HepG2 (cell line): Measurements from ENCODE around the gene ATG4B. TPM values are rescaled to one million over a fixed set of nuclear protein-coding genes. Genes with fewer than 3 reads are reported as not detected.

Experiments used
- ATM ChIP-seq: fragments of 450-650 bp; IDR thresholded peaks from 2 replicates; pipeline ENCODE4 v1.7.1; 2017; ENCODE audit warnings: mild to moderate bottlenecking, borderline replicate concordance
- BCLAF1 ChIP-seq: fragments of 450-650 bp; IDR thresholded peaks from 2 replicates; pipeline ENCODE4 v1.6.1; 2017; ENCODE audit warnings: mild to moderate bottlenecking
- CENPT ChIP-seq: sonication (generic); formaldehyde crosslinking; IDR thresholded peaks from 2 replicates; pipeline ENCODE4 v1.8.0; 2022; ENCODE audit warnings: low read depth, mild to moderate bottlenecking, moderate library complexity, missing genetic modification reagents
- CSRNP2 ChIP-seq: sonication (generic); formaldehyde crosslinking; conservative IDR thresholded peaks from 2 replicates; pipeline ENCODE4 v1.8.0; 2022; ENCODE audit warnings: low read depth, missing genetic modification reagents
- KAT7 ChIP-seq: IDR thresholded peaks from 2 replicates; pipeline ENCODE4 v1.6.1; 2018; ENCODE audit warnings: borderline replicate concordance, missing compliant biosample characterization
- NFAT5 ChIP-seq: sonication (generic); formaldehyde crosslinking; IDR thresholded peaks from 2 replicates; pipeline ENCODE4 v1.4.0; 2020; ENCODE audit warnings: missing genetic modification reagents
- PAX8 ChIP-seq: sonication (generic); formaldehyde crosslinking; IDR thresholded peaks from 2 replicates; pipeline ENCODE4 v1.8.0; 2022; ENCODE audit warnings: mild to moderate bottlenecking, missing genetic modification reagents, borderline replicate concordance
- ZFYVE20 ChIP-seq: sonication (generic); formaldehyde crosslinking; IDR thresholded peaks from 2 replicates; pipeline ENCODE4 v1.8.0; 2023; ENCODE audit warnings: low read depth, mild to moderate bottlenecking, moderate library complexity, missing genetic modification reagents, borderline replicate concordance
- ZNF609 ChIP-seq: sonication (generic); formaldehyde crosslinking; IDR thresholded peaks from 2 replicates; pipeline ENCODE4 v1.4.0; 2020; ENCODE audit warnings: mild to moderate bottlenecking, missing genetic modification reagents, borderline replicate concordance
- ZNF775 ChIP-seq: sonication (generic); formaldehyde crosslinking; IDR thresholded peaks from 2 replicates; pipeline ENCODE4 v1.4.0; 2020; ENCODE audit warnings: missing genetic modification reagents, mild to moderate bottlenecking, moderate library complexity, borderline replicate concordance
- ZNF792 ChIP-seq: IDR thresholded peaks from 2 replicates; pipeline ENCODE4 v1.6.1; 2016
- polyA plus RNA-seq, 8 experiments: library from polyadenylated mRNA; depleted of rRNA in 3 of 8; stranded (reverse) in 7 of 8; unstranded in 1 of 8; fragments of >200 nt; fragmentation: Illumina TruSeq in 4 of 8; extraction: Trizol in 4 of 8; gene quantifications; 2 replicates each; pipeline versions ENCODE4 v1.2.1 to v1.2.3, GENCODE V29; 2011 to 2016; ENCODE audit warnings: low read depth in 4 of 8, missing spikeins in 1 of 8, mixed read lengths in 1 of 8; ENCODE audit not compliant: insufficient read depth in 1 of 8
- total RNA-seq, 5 experiments: library from RNA; depleted of rRNA; stranded (reverse); fragments of >200 nt; fragmentation: Illumina TruSeq; extraction: Trizol; gene quantifications; 2 replicates each; pipeline ENCODE4 v1.2.3, GENCODE V29; 2016; ENCODE audit warnings: low read depth in 1 of 5

Gene ATG4B
- total and polyA plus RNA-seq, 2 of the 13 experiments (the other 11 are each of a cell fraction or from before 2014, with no cell fraction given) = 95.5 to 239 TPM

- peak; percentile 73; the same call in 1 of the 2 replicates for TF ChIP-seq NFAT5 (CRISPR knock-in tag)
- peak; percentile 61 for TF ChIP-seq ZNF609 (CRISPR knock-in tag)
- peak; percentile 55; the same call in 1 of the 2 replicates for TF ChIP-seq ZNF792 (CRISPR knock-in tag)
- no peak for TF ChIP-seq BCLAF1
- no peak for TF ChIP-seq ZNF775 (CRISPR knock-in tag)
- peak; percentile 45; the same call in 1 of the 2 replicates for TF ChIP-seq ZFYVE20 (CRISPR knock-in tag)
- TF ChIP-seq ATM = no peak
- no peak; the same call in 1 of the 2 replicates for TF ChIP-seq CENPT (CRISPR knock-in tag)
- TF ChIP-seq KAT7 (CRISPR knock-in tag) = peak; percentile 65; the same call in 1 of the 2 replicates
- 0 out of 2 replicates have a peak, but pooled peaks have one; percentile 78 for TF ChIP-seq PAX8 (CRISPR knock-in tag)
- 0 out of 2 replicates have a peak, but pooled peaks have one; percentile 73 for TF ChIP-seq CSRNP2 (CRISPR knock-in tag)
These were observed at the start of gene ATG4B, which contains the start of gene THAP4 (continued) for GRCh38 chr2:241637018-241637794.
